ENCODE measurements around the gene MS4A10. TPM values are rescaled to one million over a fixed set of nuclear protein-coding genes. Genes with fewer than 3 reads are reported as not detected.

Gene MS4A10
- total RNA-seq, 2 experiments from 2014 or later, result not detected

GRCh38 chr11:60769273-60769672 lies 15.9 kb upstream of the MS4A10 start:
- DNase-seq, result no peak
- Mint-ChIP-seq H3K4me3 (no peak overlapping the region), H3K27ac (no peak overlapping the region), H3K4me1 (ENCODE audit: low read depth) (peaks cover 1% of the 10 kb centered on the region), H3K9me3 (no peaks in the 10 kb centered on the region), H3K36me3 (no peaks in the 10 kb centered on the region), H3K27me3 (peaks cover 11% of the 10 kb centered on the region)
- POLR2A ChIA-PET, result no interaction called here
- intact Hi-C loops (cut with micrococcal nuclease), result no loop called here
- CTCF ChIA-PET, result interaction anchor here (1.7 kb wide), 1 partner anchor 130 kb away, joined by 6 read pairs; no protein-coding TSS in a partner anchor

DNA sequence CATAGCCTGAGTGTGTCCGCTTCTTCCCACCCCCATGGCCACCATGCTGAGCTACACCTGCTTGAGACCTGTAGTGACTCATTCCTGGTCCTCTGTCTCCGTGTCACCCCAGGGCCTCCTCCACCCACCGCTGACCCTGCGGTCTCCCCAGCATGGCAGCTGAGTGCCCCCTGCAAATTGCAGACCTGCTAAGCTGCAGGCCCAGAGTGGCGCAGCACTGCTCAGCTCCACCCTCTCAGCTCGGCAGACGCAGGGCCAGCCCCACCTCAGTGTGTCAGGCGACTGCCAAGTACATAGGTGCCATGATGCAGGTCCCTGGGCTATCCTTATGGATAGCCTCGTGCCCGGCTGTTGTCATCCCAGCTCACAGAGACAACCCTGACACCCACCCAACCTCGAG lies 15.3 kb upstream of the MS4A10 start:
- H3K4me3 Mint-ChIP-seq, result no peak overlapping the region
- POLR2A ChIA-PET, result no interaction called here
- H3K27ac Mint-ChIP-seq, result no peak overlapping the region
- intact Hi-C loops (cut with micrococcal nuclease), result no loop called here
- no peaks in the 10 kb centered on the region for H3K36me3 Mint-ChIP-seq
- H3K4me1 Mint-ChIP-seq (ENCODE audit: low read depth), result peaks cover 6% of the 10 kb centered on the region
- DNase-seq, result no peak
- CTCF ChIA-PET, result interaction anchor here (1.7 kb wide), 1 partner anchor 130 kb away, joined by 6 read pairs; no protein-coding TSS in a partner anchor
- peaks cover 10% of the 10 kb centered on the region for H3K27me3 Mint-ChIP-seq
- H3K9me3 Mint-ChIP-seq, result no peaks in the 10 kb centered on the region

DNA sequence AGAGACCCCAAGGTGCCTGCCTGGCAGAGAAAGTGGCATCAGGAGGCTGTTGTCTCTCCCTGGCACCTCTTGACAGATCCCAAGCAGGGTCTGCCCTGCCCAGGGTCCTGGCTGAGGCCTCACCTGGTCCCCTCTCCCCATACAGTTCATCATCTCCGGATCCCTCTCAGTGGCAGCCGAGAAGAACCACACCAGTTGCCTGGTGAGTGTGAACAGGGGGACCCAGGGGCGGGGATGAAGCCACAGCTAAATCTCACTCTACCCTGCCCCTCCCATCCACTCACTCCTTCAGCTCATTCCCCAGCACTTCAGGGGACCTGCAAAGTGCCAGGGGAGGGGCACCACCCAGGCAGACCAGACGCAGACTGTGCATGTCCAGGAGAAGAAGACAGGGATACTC lies 14.0 kb upstream of the MS4A10 start:
- intact Hi-C loops (cut with micrococcal nuclease), result no loop called here
- no peak overlapping the region for H3K4me3 Mint-ChIP-seq
- H3K4me1 Mint-ChIP-seq (ENCODE audit: low read depth), result peaks cover 10% of the 10 kb centered on the region
- H3K27ac Mint-ChIP-seq, result no peak overlapping the region
- ChIA-PET POLR2A (no interaction called here), CTCF (interaction anchor here (1.8 kb wide), 1 partner anchor 8 kb away, joined by 6 read pairs; no protein-coding TSS in a partner anchor)
- H3K9me3 Mint-ChIP-seq, result no peaks in the 10 kb centered on the region
- DNase-seq, result no peak
- H3K27me3 Mint-ChIP-seq, result peaks cover 8% of the 10 kb centered on the region
- H3K36me3 Mint-ChIP-seq, result no peaks in the 10 kb centered on the region

- Mint-ChIP-seq H3K4me1 (ENCODE audit: low read depth) (peaks cover 10% of the 10 kb centered on the region), H3K27ac (no peak overlapping the region), H3K9me3 (no peaks in the 10 kb centered on the region), H3K4me3 (no peak overlapping the region), H3K27me3 (peaks cover 6% of the 10 kb centered on the region), H3K36me3 (no peaks in the 10 kb centered on the region)
- intact Hi-C loops (cut with micrococcal nuclease), result no loop called here
- CTCF ChIA-PET, result interaction anchor here (1.0 to 1.8 kb wide), 2 partner anchors 9 to 59 kb away, joined by 4 to 6 read pairs; no protein-coding TSS in a partner anchor
- POLR2A ChIA-PET, result interaction anchor here (0.9 kb wide), 1 partner anchor 9 kb away, joined by 3 read pairs; no protein-coding TSS in a partner anchor
- DNase-seq, result no peak
These were observed 13.1 kb upstream of the MS4A10 start for GRCh38 chr11:60771879-60772525.

GRCh38 chr11:60772666-60773065 lies 12.5 kb upstream of the MS4A10 start:
- ChIA-PET POLR2A (interaction anchor here (0.9 kb wide), 1 partner anchor 9 kb away, joined by 3 read pairs; no protein-coding TSS in a partner anchor), CTCF (interaction anchor here (1.8 kb wide), 1 partner anchor 10 kb away, joined by 6 read pairs; no protein-coding TSS in a partner anchor)
- Mint-ChIP-seq H3K27me3 (peaks cover 4% of the 10 kb centered on the region), H3K36me3 (no peaks in the 10 kb centered on the region), H3K9me3 (no peaks in the 10 kb centered on the region), H3K4me3 (no peak overlapping the region), H3K4me1 (ENCODE audit: low read depth) (peaks cover 10% of the 10 kb centered on the region), H3K27ac (no peak overlapping the region)
- DNase-seq, result no peak
- intact Hi-C loops (cut with micrococcal nuclease), result no loop called here

DNA sequence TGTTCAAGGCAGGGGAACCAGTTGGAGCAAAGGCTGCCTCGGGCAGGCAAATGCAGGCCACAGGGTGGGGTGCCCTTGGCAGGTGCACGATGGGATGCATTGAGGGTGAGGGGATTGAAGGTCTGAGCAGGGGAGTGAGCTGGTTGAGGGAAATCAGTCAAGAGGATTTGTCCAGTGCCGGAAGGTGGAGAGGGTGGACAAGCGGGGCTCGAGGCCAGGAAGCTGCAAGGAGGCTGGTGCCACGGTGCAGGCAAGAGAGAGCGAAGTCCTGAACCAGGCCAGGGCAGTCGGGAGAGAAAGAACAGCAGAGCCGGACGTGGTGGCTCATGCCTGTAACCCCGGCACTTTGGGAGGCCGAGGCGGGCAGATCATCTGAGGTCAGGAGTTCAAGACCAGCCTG lies 10.4 kb upstream of the MS4A10 start:
- POLR2A ChIA-PET, result no interaction called here
- H3K4me3 Mint-ChIP-seq, result no peak overlapping the region

GRCh38 chr11:60775420-60775961 lies 9.6 kb upstream of the MS4A10 start:
- intact Hi-C loops (cut with micrococcal nuclease), result loop anchor here (2.0 to 5.0 kb wide), 2 partner anchors 55 to 122 kb away; no protein-coding TSS in a partner anchor
- DNase-seq, result peak; percentile 89
- no peaks in the 10 kb centered on the region for H3K36me3 Mint-ChIP-seq
- POLR2A ChIA-PET, result no interaction called here
- H3K4me1 Mint-ChIP-seq (ENCODE audit: low read depth), result peaks cover 10% of the 10 kb centered on the region
- no peak overlapping the region for H3K4me3 Mint-ChIP-seq
- H3K27me3 Mint-ChIP-seq, result peaks cover 4% of the 10 kb centered on the region
- no peaks in the 10 kb centered on the region for H3K9me3 Mint-ChIP-seq
- CTCF ChIA-PET, result interaction anchor here (0.6 to 4.0 kb wide), 25 partner anchors 8 to 610 kb away, joined by 3 to 56 read pairs (median 3); partner anchors contain the start of gene MS4A10
- H3K27ac Mint-ChIP-seq, result no peak overlapping the region

More for the DNA sequence above, 10.4 kb upstream of the MS4A10 start:
- CTCF ChIA-PET, result interaction anchor here (0.6 to 4.0 kb wide), 17 partner anchors 10 to 413 kb away, joined by 3 to 56 read pairs (median 3); no protein-coding TSS in a partner anchor
- Mint-ChIP-seq H3K9me3 (no peaks in the 10 kb centered on the region), H3K4me1 (ENCODE audit: low read depth) (peaks cover 10% of the 10 kb centered on the region), H3K27ac (no peak overlapping the region), H3K27me3 (peaks cover 4% of the 10 kb centered on the region), H3K36me3 (no peaks in the 10 kb centered on the region)
- no peak for DNase-seq
- intact Hi-C loops (cut with micrococcal nuclease), result loop anchor here (2.0 to 5.0 kb wide), 2 partner anchors 56 to 123 kb away; no protein-coding TSS in a partner anchor

GRCh38 chr11:60776167-60776566 lies 9.0 kb upstream of the MS4A10 start:
- Mint-ChIP-seq H3K4me1 (ENCODE audit: low read depth) (peaks cover 10% of the 10 kb centered on the region), H3K27ac (no peak overlapping the region), H3K27me3 (peaks cover 4% of the 10 kb centered on the region), H3K9me3 (no peaks in the 10 kb centered on the region), H3K36me3 (no peaks in the 10 kb centered on the region), H3K4me3 (no peak overlapping the region)
- intact Hi-C loops (cut with micrococcal nuclease), result loop anchor here (5.0 kb wide), 1 partner anchor 121 kb away; no protein-coding TSS in a partner anchor
- CTCF ChIA-PET, result interaction anchor here (0.6 to 4.0 kb wide), 13 partner anchors 9 to 997 kb away, joined by 3 to 56 read pairs (median 4); partner anchors contain the start of gene MS4A10
- no peak for DNase-seq
- POLR2A ChIA-PET, result no interaction called here

- ChIA-PET POLR2A (no interaction called here), CTCF (interaction anchor here (0.8 to 4.0 kb wide), 5 partner anchors 13 to 605 kb away, joined by 3 to 56 read pairs (median 3); partner anchors contain the start of gene MS4A15)
- Mint-ChIP-seq H3K4me1 (ENCODE audit: low read depth) (peaks cover 10% of the 10 kb centered on the region), H3K9me3 (no peaks in the 10 kb centered on the region), H3K36me3 (no peaks in the 10 kb centered on the region), H3K27me3 (peaks cover 4% of the 10 kb centered on the region), H3K27ac (no peak overlapping the region), H3K4me3 (no peak overlapping the region)
- intact Hi-C loops (cut with micrococcal nuclease), result loop anchor here (5.0 kb wide), 1 partner anchor 120 kb away; no protein-coding TSS in a partner anchor
- DNase-seq, result no peak
These were observed 8.0 kb upstream of the MS4A10 start for GRCh38 chr11:60777106-60777505.

GRCh38 chr11:60777572-60777971 lies 7.6 kb upstream of the MS4A10 start:
- Mint-ChIP-seq H3K4me3 (no peak overlapping the region), H3K9me3 (no peaks in the 10 kb centered on the region), H3K27ac (no peak overlapping the region), H3K4me1 (ENCODE audit: low read depth) (peaks cover 10% of the 10 kb centered on the region), H3K36me3 (no peaks in the 10 kb centered on the region), H3K27me3 (peaks cover 4% of the 10 kb centered on the region)
- no peak for DNase-seq
- CTCF ChIA-PET, result interaction anchor here (0.8 to 4.0 kb wide), 4 partner anchors 13 to 410 kb away, joined by 3 to 56 read pairs (median 4); partner anchors contain the start of gene MS4A15
- POLR2A ChIA-PET, result interaction anchor here (0.6 kb wide), 1 partner anchor 563 kb away, joined by 3 read pairs; no protein-coding TSS in a partner anchor
- intact Hi-C loops (cut with micrococcal nuclease), result loop anchor here (5.0 kb wide), 1 partner anchor 120 kb away; no protein-coding TSS in a partner anchor

DNA sequence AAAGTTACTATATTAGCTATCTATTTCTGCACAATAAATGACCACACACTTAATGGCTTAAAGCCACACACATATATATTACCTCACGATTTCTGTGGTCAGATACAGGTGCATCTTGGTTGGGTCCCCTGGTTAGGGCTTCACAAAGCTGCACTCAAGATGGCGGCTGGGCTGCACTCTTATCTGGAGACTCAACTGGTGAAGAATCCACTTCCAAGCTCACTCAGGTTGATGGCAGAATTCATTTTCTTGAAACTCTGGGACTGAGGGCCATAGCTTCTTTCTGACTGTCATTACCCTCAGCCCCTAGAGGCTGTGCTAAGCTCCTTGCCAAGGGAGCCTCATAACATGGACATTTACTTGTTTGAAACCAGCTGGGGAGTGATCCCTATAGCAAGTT lies 5.1 kb upstream of the MS4A10 start:
- H3K4me3 Mint-ChIP-seq, result no peak overlapping the region
- intact Hi-C loops (cut with micrococcal nuclease), result no loop called here
- POLR2A ChIA-PET, result no interaction called here
- H3K9me3 Mint-ChIP-seq, result no peaks in the 10 kb centered on the region
- no peak for DNase-seq
- H3K27ac Mint-ChIP-seq, result no peak overlapping the region
- H3K4me1 Mint-ChIP-seq (ENCODE audit: low read depth), result peaks cover 4% of the 10 kb centered on the region
- CTCF ChIA-PET, result interaction anchor here (1.6 kb wide), 1 partner anchor 107 kb away, joined by 3 read pairs; no protein-coding TSS in a partner anchor
- H3K36me3 Mint-ChIP-seq, result no peaks in the 10 kb centered on the region
- H3K27me3 Mint-ChIP-seq, result peaks cover 2% of the 10 kb centered on the region

GRCh38 chr11:60780774-60781173 lies 4.4 kb upstream of the MS4A10 start:
- Mint-ChIP-seq H3K27me3 (no peaks in the 10 kb centered on the region), H3K4me1 (ENCODE audit: low read depth) (no peaks in the 10 kb centered on the region), H3K27ac (no peak overlapping the region), H3K9me3 (no peaks in the 10 kb centered on the region), H3K36me3 (no peaks in the 10 kb centered on the region), H3K4me3 (no peak overlapping the region)
- POLR2A ChIA-PET, result no interaction called here
- DNase-seq, result no peak
- CTCF ChIA-PET, result interaction anchor here (1.6 kb wide), 1 partner anchor 107 kb away, joined by 3 read pairs; no protein-coding TSS in a partner anchor
- intact Hi-C loops (cut with micrococcal nuclease), result no loop called here
